OCI-LY1 (cell line): Measurements from ENCODE around the gene EYS.

ENCODE experiments used
- H2AFZ ChIP-seq: fragments of 200-600 bp; sonication (generic), shearing (Covaris generic); 2 replicates; pipeline ENCODE4 v1.6.0; 2014; ENCODE audit warnings: antibody characterized with exemption, mild to moderate bottlenecking, low read length
- H3F3A ChIP-seq: fragments of 200-600 bp; sonication (generic), shearing (Covaris generic); 2 replicates; pipeline ENCODE4 v1.6.0; 2014; ENCODE audit warnings: mild to moderate bottlenecking, antibody characterized with exemption, low read length, moderate library complexity; ENCODE audit not compliant: insufficient read depth
- H3K27ac ChIP-seq: fragments of 200-600 bp; sonication (generic); 2 replicates; pipeline ENCODE4 v1.5.1; 2014; ENCODE audit warnings: low read length, mixed run types, mild to moderate bottlenecking, low read depth; ENCODE audit not compliant: poor library complexity, severe bottlenecking
- H3K27me3 ChIP-seq: fragments of 200-600 bp; sonication (generic); 2 replicates; pipeline ENCODE4 v1.6.0; 2014; ENCODE audit warnings: antibody characterized with exemption, mild to moderate bottlenecking, low read length, moderate library complexity; ENCODE audit not compliant: insufficient read depth
- H3K36me3 ChIP-seq: fragments of 200-600 bp; sonication (generic); 2 replicates; pipeline ENCODE4 v1.6.1; 2014; ENCODE audit warnings: mild to moderate bottlenecking, antibody characterized with exemption, low read length, moderate library complexity, mixed read lengths; ENCODE audit not compliant: insufficient read depth
- H3K4me1 ChIP-seq: fragments of 200-600 bp; sonication (generic); 2 replicates; pipeline ENCODE4 v1.5.1; 2014; ENCODE audit warnings: mild to moderate bottlenecking, low read length, moderate library complexity; ENCODE audit not compliant: insufficient read depth, severe bottlenecking
- H3K4me2 ChIP-seq: fragments of 200-600 bp; sonication (generic), shearing (Covaris generic); 2 replicates; pipeline ENCODE4 v1.6.1; 2014; ENCODE audit warnings: low read length
- H3K4me3 ChIP-seq: fragments of 200-600 bp; sonication (generic); 2 replicates; pipeline ENCODE4 v1.5.1; 2014; ENCODE audit warnings: low read length, low read depth, mild to moderate bottlenecking, mixed read lengths; ENCODE audit not compliant: poor library complexity, severe bottlenecking
- H3K79me2 ChIP-seq: fragments of 200-600 bp; shearing (Covaris generic); 2 replicates; pipeline ENCODE4 v1.6.1; 2016; ENCODE audit warnings: mixed run types, low read length, mixed read lengths; ENCODE audit not compliant: insufficient read depth
- H3K9ac ChIP-seq: fragments of 200-600 bp; sonication (generic), shearing (Covaris generic); 2 replicates; pipeline ENCODE4 v1.6.1; 2014; ENCODE audit warnings: mild to moderate bottlenecking, low read length, mixed read lengths
- H3K9me2 ChIP-seq: fragments of 200-600 bp; sonication (generic), shearing (Covaris generic); 2 replicates; pipeline ENCODE4 v1.6.1; 2014; ENCODE audit warnings: low read depth, mild to moderate bottlenecking, low read length, mixed read lengths
- H3K9me3 ChIP-seq: fragments of 200-600 bp; shearing (Covaris generic); 2 replicates; pipeline ENCODE4 v1.6.1; 2014; ENCODE audit warnings: low read length, mixed read lengths
- H4K20me1 ChIP-seq: fragments of 200-600 bp; sonication (generic), shearing (Covaris generic); 2 replicates; pipeline ENCODE4 v1.6.0; 2016; ENCODE audit warnings: mild to moderate bottlenecking, low read length; ENCODE audit not compliant: insufficient read depth
- EZH2 ChIP-seq: fragments of 200-600 bp; sonication (generic), shearing (Covaris generic); IDR thresholded peaks from 2 replicates; pipeline ENCODE4 v1.8.0; 2017; ENCODE audit warnings: borderline replicate concordance, mixed run types, mild to moderate bottlenecking, antibody characterized with exemption, low read length, moderate library complexity, mixed read lengths
- TF ChIP-seq, protein P1 (sequence below): fragments of 200-600 bp; sonication (generic), shearing (Covaris generic); IDR thresholded peaks from 2 replicates; pipeline ENCODE4 v1.5.1; 2017; ENCODE audit warnings: mild to moderate bottlenecking, antibody characterized with exemption, low read length, moderate library complexity, mixed read lengths

EYS gene

DNA sequence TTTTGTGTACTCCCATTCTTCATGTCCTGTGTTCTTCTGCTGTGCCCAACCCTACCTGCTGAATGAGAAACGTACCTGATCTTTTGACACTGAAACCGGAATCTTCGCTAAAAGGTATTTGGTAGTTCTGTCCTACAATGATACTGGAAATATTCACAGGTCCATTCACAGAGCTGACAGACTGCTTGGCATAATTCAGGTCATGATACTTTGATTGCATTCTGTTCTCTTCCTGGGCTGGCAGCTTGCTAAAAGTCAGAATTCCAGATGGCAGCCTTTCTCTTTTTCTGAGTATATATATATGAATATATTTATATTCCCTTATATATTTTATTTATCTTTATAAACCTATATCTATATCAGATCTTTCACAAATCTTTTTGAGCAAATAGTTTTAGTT lies 1696.4 kb downstream of the EYS start:
- no peaks in the 10 kb centered on the region for H3K9me3 ChIP-seq
- no peaks in the 10 kb centered on the region for H3K27me3 ChIP-seq
- no peak overlapping the region for H3K4me3 ChIP-seq
- H3K9ac ChIP-seq, result no peak overlapping the region
- TF ChIP-seq, protein P1, sequence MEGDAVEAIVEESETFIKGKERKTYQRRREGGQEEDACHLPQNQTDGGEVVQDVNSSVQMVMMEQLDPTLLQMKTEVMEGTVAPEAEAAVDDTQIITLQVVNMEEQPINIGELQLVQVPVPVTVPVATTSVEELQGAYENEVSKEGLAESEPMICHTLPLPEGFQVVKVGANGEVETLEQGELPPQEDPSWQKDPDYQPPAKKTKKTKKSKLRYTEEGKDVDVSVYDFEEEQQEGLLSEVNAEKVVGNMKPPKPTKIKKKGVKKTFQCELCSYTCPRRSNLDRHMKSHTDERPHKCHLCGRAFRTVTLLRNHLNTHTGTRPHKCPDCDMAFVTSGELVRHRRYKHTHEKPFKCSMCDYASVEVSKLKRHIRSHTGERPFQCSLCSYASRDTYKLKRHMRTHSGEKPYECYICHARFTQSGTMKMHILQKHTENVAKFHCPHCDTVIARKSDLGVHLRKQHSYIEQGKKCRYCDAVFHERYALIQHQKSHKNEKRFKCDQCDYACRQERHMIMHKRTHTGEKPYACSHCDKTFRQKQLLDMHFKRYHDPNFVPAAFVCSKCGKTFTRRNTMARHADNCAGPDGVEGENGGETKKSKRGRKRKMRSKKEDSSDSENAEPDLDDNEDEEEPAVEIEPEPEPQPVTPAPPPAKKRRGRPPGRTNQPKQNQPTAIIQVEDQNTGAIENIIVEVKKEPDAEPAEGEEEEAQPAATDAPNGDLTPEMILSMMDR, result no peak
- TF ChIP-seq EZH2, result no peak
- no peaks in the 10 kb centered on the region for H3F3A ChIP-seq
- no peak overlapping the region for H3K4me2 ChIP-seq
- no peaks in the 10 kb centered on the region for H3K36me3 ChIP-seq
- no peak overlapping the region for H2AFZ ChIP-seq
- H3K79me2 ChIP-seq, result no peaks in the 10 kb centered on the region
- H3K27ac ChIP-seq, result no peak overlapping the region
- no peaks in the 10 kb centered on the region for H4K20me1 ChIP-seq
- H3K9me2 ChIP-seq, result no peaks in the 10 kb centered on the region
- no peaks in the 10 kb centered on the region for H3K4me1 ChIP-seq

DNA sequence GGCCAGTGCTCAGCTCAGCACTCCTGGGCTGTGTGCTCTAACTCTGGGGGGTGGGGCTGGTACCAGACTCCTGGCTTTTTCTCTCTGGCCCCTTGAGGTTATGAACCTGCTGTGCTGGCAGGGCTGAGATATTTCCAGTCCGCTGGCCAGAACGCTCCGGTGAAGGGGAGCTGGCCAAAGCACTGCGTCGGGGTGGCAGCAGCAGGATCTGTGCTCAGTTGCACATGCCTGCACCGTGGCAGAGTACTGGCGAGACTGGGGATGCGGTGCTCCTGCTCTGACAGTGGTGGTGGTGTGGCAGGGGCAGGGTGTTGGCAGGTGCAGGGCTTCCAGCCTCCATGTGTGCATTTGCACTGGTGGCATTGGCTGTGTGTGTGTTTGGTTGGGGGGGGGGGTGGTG lies 1697.0 kb downstream of the EYS start:
- Histone ChIP-seq H3K4me1 (no peaks in the 10 kb centered on the region), H3F3A (no peaks in the 10 kb centered on the region), H3K4me3 (no peak overlapping the region), H3K9ac (no peak overlapping the region), H3K9me3 (no peaks in the 10 kb centered on the region), H2AFZ (no peak overlapping the region), H3K27me3 (no peaks in the 10 kb centered on the region), H3K4me2 (no peak overlapping the region), H3K79me2 (no peaks in the 10 kb centered on the region), H4K20me1 (no peaks in the 10 kb centered on the region), H3K36me3 (no peaks in the 10 kb centered on the region), H3K9me2 (no peaks in the 10 kb centered on the region), H3K27ac (no peak overlapping the region)
- no peak for TF ChIP-seq EZH2
- TF ChIP-seq, protein P1, result no peak

DNA sequence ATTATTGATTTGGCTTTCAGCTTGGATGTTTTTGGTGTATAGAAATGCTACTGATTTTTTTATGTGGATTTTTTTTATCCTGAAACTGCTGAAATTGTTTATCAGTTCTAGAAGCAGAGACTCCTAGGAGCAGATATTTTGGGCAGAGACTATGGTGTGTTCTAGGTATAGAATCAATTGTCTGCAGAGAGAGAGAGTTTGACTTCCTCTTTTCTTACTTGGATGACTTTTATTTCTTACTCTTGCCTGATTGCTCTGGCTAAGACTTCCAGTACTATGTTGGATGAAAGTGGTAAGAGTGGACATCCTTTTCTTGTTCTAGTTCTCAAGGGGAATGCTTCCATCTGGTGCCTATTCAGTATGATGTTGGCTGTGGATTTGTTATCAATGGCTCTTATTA lies 1700.8 kb downstream of the EYS start:
- no peak overlapping the region for H3K4me3 ChIP-seq
- no peaks in the 10 kb centered on the region for H3K9me3 ChIP-seq
- H3K9me2 ChIP-seq, result no peaks in the 10 kb centered on the region
- no peaks in the 10 kb centered on the region for H4K20me1 ChIP-seq
- H3K4me1 ChIP-seq, result no peaks in the 10 kb centered on the region
- H3K27me3 ChIP-seq, result no peaks in the 10 kb centered on the region
- H3F3A ChIP-seq, result no peaks in the 10 kb centered on the region
- no peak overlapping the region for H2AFZ ChIP-seq
- H3K79me2 ChIP-seq, result no peaks in the 10 kb centered on the region
- no peaks in the 10 kb centered on the region for H3K36me3 ChIP-seq
- no peak overlapping the region for H3K9ac ChIP-seq
- no peak overlapping the region for H3K4me2 ChIP-seq
- TF ChIP-seq, protein P1, result no peak
- no peak for TF ChIP-seq EZH2
- H3K27ac ChIP-seq, result no peak overlapping the region
